ENCODE data around the gene BPHL.
"Not testable (repeated sequence)": the region's sequence is repeated elsewhere in the genome, so short reads cannot be mapped to it uniquely, and the experiment has no call there.

DNA sequence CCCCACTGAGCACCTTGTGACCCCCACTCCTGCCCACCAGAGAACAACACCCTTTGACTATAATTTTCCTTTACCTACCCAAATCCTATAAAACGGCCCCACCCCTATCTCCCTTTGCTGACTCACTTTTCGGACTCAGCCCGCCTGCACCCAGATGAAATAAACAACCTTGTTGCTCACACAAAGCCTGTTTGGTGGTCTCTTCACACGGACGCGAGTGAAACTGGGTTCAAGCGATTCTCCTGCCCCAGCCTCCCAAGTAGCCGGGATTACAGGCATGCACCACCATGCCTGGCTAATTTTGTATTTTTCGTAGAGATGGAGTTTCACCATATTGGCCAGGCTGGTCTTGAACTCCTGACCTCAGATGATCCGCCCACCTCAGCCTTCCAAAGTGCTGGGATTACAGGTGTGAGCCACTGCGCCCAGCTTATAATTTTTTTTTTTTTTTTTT lies 55.2 kb downstream of the BPHL start:
- TF ChIP-seq, protein P1, sequence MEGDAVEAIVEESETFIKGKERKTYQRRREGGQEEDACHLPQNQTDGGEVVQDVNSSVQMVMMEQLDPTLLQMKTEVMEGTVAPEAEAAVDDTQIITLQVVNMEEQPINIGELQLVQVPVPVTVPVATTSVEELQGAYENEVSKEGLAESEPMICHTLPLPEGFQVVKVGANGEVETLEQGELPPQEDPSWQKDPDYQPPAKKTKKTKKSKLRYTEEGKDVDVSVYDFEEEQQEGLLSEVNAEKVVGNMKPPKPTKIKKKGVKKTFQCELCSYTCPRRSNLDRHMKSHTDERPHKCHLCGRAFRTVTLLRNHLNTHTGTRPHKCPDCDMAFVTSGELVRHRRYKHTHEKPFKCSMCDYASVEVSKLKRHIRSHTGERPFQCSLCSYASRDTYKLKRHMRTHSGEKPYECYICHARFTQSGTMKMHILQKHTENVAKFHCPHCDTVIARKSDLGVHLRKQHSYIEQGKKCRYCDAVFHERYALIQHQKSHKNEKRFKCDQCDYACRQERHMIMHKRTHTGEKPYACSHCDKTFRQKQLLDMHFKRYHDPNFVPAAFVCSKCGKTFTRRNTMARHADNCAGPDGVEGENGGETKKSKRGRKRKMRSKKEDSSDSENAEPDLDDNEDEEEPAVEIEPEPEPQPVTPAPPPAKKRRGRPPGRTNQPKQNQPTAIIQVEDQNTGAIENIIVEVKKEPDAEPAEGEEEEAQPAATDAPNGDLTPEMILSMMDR (IDR thresholded peaks at IDR 0.05), result not testable (repeated sequence)
- not testable (repeated sequence) for TF ChIP-seq ZFX (IDR thresholded peaks at IDR 0.05; ENCODE audit: borderline replicate concordance)

Measured in 22Rv1 (cell line).